CD4-positive, alpha-beta T cell treated with Interleukin-21 for 1 hour (primary cell): Measurements from ENCODE around the gene NABP2.
"Not testable (repeated sequence)": the region's sequence is repeated elsewhere in the genome, so short reads cannot be mapped to it uniquely, and the experiment has no call there.

Experiments
- DNase-seq: peaks from one replicate; pipeline ENCODE4 v3.0.0-alpha.2; 2020

NABP2 gene

GRCh38 chr12:56248711-56249110 is 24.6 kb downstream of the NABP2 start:
- no peak for DNase-seq

DNA sequence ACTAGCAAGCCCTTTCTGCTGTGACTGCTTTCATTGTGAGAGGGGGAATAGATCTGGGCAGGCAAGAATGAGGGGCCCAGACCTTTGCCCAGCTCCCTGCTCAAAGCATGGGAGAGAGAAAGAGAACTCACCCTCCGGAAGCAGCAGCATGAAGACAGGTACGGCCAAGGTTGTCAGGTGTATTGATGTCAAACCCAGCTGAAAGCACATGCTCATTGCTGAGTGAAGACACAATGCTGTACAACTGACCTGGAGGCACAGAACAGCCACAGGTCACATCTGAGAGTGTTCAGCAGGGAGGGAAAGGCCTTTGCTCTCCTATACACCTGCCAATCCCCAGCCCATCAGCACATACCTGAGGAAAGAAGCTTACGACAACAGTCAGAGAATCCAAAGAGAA is 28.5 kb downstream of the NABP2 start:
- DNase-seq, result no peak

GRCh38 chr12:56253091-56253490 is 28.9 kb downstream of the NABP2 start:
- DNase-seq, result no peak

DNA sequence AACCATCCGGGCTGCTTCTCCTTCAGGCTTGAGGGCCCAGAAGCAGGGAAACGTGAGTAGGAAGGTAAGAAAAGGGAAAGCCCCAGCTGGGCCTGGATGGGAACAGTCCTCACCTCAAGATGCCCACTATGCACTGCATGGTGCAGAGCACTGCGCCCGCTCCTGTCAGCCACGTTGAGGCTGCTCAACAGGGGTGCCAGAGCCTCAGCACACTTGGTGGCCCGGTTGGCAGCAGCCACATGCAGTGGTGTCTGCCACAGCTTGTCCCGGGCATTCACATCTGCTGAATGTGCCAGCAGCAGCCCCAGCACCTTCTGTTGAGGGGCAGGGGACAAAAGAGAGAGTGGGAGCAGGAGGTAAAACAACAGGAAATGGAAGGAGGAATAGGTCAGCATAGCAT is 31.5 kb downstream of the NABP2 start:
- DNase-seq, result no peak

- no peak for DNase-seq
These were observed 32.3 kb downstream of the NABP2 start for GRCh38 chr12:56256326-56256960.

- no peak for DNase-seq
These were observed 32.9 kb downstream of the NABP2 start for GRCh38 chr12:56257071-56257470.

DNA sequence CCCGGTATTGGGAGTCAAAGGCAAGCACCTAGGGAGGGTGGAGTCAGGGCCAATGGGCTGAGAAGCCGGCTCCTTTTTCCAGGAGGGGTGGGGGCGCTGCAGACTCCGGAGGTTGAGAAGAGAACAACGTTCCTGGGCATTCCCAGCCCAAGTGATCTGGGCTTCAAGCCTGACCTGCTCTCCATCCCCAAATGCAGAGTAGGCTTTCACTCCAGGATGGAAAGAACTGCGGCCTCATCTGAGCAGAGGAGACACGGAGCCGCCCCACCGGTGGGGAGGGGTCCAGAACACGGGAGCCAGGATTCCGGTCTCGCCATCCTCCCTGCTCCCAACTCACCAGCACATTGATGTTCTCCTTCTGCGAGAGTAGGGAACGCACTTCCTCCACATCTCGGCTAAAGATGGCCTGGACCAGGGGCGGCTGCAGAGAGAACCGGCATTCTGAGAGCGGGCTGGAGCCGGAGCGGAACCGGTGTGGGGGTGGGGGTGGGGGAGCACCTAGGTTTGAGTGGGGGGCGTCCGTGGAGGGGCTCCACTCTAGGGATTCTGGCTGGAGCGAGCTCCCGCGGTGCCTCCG is 33.4 kb downstream of the NABP2 start:
- DNase-seq, result peak; percentile 10

- DNase-seq, result peak; percentile 82
These were observed 34.1 kb downstream of the NABP2 start, which contains the start of gene ANKRD52 for GRCh38 chr12:56258068-56258819. ANKRD52 (minus strand) TSS chr12:56258384; CDS start chr12:56258269, 115 bp downstream.

- no peak for DNase-seq
These were observed 34.7 kb downstream of the NABP2 start for GRCh38 chr12:56258820-56259183.

DNA sequence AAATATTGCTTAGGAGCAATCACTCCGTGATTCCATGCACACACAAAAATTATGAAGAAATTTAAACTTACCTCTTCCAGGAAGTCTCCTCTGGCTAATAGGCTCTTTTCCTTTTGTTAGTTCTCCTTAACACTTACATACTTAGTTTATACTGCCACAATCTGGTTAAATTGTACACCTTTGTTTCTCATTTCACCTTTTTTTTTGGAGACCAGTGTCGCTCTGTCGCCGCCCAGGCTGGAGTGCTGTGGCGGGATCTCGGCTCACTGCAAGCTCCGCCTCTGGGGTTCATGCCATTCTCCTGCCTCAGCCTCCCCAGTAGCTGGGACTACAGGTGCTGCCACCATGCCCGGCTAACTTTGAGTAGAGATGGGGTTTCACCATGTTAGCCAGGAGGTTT is 36.2 kb downstream of the NABP2 start:
- DNase-seq, result no peak

GRCh38 chr12:56260921-56261320 is 36.8 kb downstream of the NABP2 start:
- DNase-seq, result no peak

GRCh38 chr12:56261503-56262232 is 37.5 kb downstream of the NABP2 start:
- no peak for DNase-seq

GRCh38 chr12:56262955-56263354 is 38.8 kb downstream of the NABP2 start:
- peak; percentile 11 for DNase-seq

DNA sequence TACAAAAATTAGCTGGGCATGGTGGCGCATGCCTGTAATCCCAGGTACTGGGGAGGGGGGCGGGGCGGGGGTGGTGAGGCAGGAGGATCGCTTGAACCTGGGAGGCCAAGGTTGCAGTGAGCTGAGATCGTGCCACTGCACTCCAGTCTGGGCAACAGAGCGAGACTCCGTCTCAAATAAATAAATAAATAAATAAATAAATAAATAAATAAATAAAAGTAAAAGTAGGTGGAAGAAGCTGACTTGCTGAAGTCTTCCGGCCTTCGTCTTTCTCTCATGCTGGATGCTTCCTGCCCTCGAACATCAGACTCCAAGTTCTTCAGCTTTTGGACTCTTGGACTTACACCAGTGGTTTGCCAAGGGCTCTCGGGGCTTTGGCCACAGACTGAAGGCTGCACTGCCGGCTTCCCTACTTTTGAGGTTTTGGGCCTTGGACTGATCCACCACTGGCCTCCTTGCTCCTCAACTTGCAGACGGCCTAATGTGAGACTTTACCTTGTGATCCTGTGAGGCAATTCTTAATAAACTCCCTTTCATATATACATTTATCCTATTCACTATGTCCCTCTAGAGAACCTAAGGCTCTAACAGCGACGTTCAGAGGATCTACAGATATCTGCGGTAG is 42.0 kb downstream of the NABP2 start:
- not testable (repeated sequence) for DNase-seq

DNA sequence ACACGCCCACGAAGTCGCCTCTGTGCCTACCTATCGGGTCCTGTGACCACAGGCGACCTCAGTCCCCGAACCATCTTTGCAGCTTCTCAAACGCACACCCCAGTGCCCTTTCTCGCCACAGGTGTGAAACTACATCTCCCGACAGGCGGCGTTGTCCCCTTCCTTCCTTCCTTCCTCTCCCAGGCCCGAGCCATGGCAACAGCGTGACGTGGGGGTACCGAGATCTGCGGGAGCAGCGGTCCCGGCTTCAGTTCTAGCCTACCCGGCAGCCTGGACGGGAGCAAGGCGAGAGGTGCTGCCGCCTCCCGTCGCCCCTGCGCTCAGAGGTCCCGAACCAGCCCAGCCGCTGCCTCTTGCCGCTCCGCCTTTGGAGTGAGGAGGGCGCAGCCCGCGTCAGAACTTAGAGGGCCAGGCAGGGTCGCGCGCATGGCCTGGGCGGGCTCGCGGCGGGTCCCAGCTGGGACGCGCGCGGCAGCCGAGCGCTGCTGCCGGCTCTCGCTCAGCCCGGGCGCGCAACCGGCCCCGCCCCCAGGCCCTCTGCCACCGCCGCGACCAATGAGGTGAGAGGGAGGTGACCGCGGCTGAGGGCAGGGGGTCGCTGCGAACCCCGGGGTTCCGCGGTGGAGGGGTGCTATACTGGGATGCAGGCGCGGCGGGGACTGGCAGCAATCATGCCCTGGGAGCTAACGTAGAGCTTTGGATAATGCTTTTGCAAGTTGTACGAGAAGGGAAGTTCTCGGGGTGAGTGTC is 42.7 kb downstream of the NABP2 start, which contains the start of gene COQ10A:
Gene COQ10A (plus strand): TSS at position 250 of the 750 bp plus-strand sequence. CDS start 177 bp downstream, at position 427.
- DNase-seq, result peak; percentile 93

- DNase-seq, result no peak
These were observed 43.4 kb downstream of the NABP2 start for GRCh38 chr12:56267443-56268071.

DNA sequence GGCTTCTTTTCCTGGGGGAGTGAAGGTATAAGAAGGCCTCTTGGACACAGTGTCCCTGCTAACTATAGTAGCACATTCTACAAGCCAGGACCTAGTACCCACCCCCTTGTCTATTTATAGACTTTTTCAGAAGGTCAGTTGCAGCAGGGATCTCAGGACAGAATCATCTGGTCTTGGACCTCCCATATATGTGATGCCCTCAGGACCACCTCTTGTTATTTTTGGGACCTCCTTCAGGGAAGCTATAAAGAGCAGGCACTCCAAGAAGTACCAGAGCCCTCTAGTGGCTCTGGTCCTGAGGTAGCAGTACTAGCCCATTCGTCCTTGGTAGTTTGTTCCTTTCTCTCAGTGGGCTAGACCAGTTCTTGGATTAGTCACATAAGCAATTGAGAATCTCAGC is 46.9 kb downstream of the NABP2 start:
- peak; percentile 13 for DNase-seq

DNA sequence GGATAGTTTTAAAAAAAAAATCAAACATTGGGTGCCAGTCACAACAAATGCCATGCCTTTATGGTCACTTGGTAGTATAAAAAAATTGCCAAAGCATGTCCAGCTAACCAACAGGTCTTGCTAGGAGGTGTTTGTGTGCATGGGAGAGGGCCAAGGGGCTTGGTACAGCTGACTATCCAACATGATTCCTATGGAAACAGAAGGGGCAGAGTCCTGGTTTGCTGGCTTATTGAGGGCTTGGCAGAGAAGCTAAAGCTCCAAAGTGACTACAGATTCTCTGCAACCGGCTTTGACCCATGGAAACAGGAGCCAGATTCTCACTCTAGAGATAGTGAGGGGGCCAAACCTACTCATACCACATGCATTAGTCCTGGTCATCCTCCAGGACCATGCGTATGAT is 48.3 kb downstream of the NABP2 start:
- not testable (repeated sequence) for DNase-seq

DNA sequence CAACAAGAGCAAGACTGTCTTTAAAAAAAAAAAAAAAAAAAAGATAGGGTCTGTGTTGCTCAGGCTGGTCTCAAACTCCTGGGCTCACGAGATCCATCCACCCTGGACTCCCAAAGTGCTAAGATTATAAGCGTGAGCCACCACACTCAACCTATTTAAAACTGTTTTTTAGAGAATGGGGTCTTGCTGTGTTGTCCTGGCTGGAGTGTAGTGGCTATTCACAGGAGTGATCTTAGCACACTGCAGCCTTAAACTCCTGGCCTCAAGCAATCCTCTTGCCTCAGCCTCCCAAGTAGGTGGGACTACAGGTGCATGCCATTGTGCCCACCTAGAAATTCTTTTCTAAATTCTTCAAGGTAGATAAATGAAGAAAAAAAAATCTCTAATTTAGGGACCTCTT is 50.2 kb downstream of the NABP2 start:
- DNase-seq, result no peak

- DNase-seq, result no peak
These were observed 54.8 kb downstream of the NABP2 start for GRCh38 chr12:56278905-56279304.
